ENCODE results near the gene C1orf210. TPM values are rescaled to one million over a fixed set of nuclear protein-coding genes. Genes with fewer than 3 reads are reported as not detected.

Gene C1orf210
- total and polyA plus RNA-seq, 2 of the 4 experiments (the other 2 are of a cell fraction) = not detected

- Histone ChIP-seq H3K4me2 (ENCODE audit: low read depth, low read length) (no peak overlapping the region), H3K79me1 (ENCODE audit: low read depth in 1 of 2, low read length in 2 of 2) (no peaks in the 10 kb centered on the region), H2BK120ac (ENCODE audit: low read depth, low read length) (no peak overlapping the region), H3K9me1 (ENCODE audit: insufficient read depth, low read length) (no peaks in the 10 kb centered on the region), H3K4me1 (ENCODE audit: control insufficient read depth, insufficient read depth, low read length) (no peaks in the 10 kb centered on the region), H3K18ac (ENCODE audit: low read depth, low read length) (no peak overlapping the region), H3K9me3 (ENCODE audit: control insufficient read depth, insufficient read depth, low read length) (no peaks in the 10 kb centered on the region), H2AFZ (replicated peaks; ENCODE audit: low read length, poor library complexity) (no peak overlapping the region), H2AK9ac (replicated peaks; ENCODE audit: low read depth, low read length, poor library complexity) (no peak overlapping the region), H2BK20ac (ENCODE audit: low read depth, low read length) (no peak overlapping the region), H2AK5ac (ENCODE audit: low read depth, low read length) (no peak overlapping the region), H3K36me3 (ENCODE audit: control insufficient read depth, insufficient read depth, low read length) (no peaks in the 10 kb centered on the region), H3K4ac (ENCODE audit: low read depth, low read length) (no peak overlapping the region), H3K23ac (ENCODE audit: low read depth, low read length) (no peak overlapping the region), H2BK5ac (ENCODE audit: low read depth, low read length, poor library complexity, severe bottlenecking) (no peak overlapping the region), H3K27ac (ENCODE audit: insufficient read depth, low read length) (no peak overlapping the region), H3K27me3 (ENCODE audit: control insufficient read depth, insufficient read depth, low read length) (peaks cover 29% of the 10 kb centered on the region), H4K5ac (ENCODE audit: low read depth, low read length) (no peak overlapping the region), H2BK15ac (ENCODE audit: low read depth, low read length) (no peak overlapping the region), H4K20me1 (ENCODE audit: insufficient read depth, low read length) (no peaks in the 10 kb centered on the region), H3K56ac (ENCODE audit: extremely low read depth, insufficient read depth, low read length) (no peak overlapping the region), H3K4me3 (ENCODE audit: insufficient read depth, low read depth, low read length) (no peak overlapping the region), H3K9ac (ENCODE audit: low read depth, low read length) (no peak overlapping the region), H3K14ac (replicated peaks; ENCODE audit: low read depth, low read length) (no peak overlapping the region), H4K91ac (ENCODE audit: insufficient read depth, low read depth, low read length) (no peak overlapping the region), H4K8ac (ENCODE audit: low read depth in 2 of 2, low read length in 2 of 2) (no peak overlapping the region)
- WGBS, 2 experiments (ENCODE audit: extremely low coverage in 2 of 2, insufficient read length in 1 of 2) = 100% methylated on average over 2 of the region's 5 CpGs; no CpG with 5 or more reads in 1 of the 2 experiments
- no peak for ATAC-seq (ENCODE audit: low read depth)
- peak; percentile 56 for TF ChIP-seq CEBPB (IDR thresholded peaks at IDR 0.05; ENCODE audit: low read depth, low read length)
- no peak for TF ChIP-seq BHLHE40 (IDR thresholded peaks at IDR 0.05; ENCODE audit: low read depth, low read length)
- intact Hi-C loops (cut with micrococcal nuclease) = no loop called here
- dilution Hi-C loops (cut with HindIII; ENCODE audit: low sequenced_read_pairs, unreplicated experiment) = no loop called here
- ChIA-PET POLR2A (ENCODE audit: unreplicated experiment) (no interaction called here), CTCF (interaction anchor here (0.7 kb wide), 1 partner anchor 11 kb away, joined by 4 read pairs; no protein-coding TSS in a partner anchor)
- DNase-seq = no peak
- BruUV-seq (replicated peaks) = no TSS peak
- in situ Hi-C loops (cut with MboI; ENCODE audit: low sequenced_read_pairs) = no loop called here
Measured at GRCh38 chr1:43286533-43286932, 1.2 kb upstream of the C1orf210 start.
